PC-9 (cell line): ENCODE results near the gene CNGB1. TPM values are rescaled to one million over a fixed set of nuclear protein-coding genes. Genes with fewer than 3 reads are reported as not detected.

ENCODE experiments used
- BruUV-seq: library from RNA; stranded (reverse); fragments of 400-500 nt; replicated peaks from 2 replicates; lab custom pipeline; 2021; lab: Mats Ljungman, UMichigan
- CTCF ChIA-PET: fragments of 300-600 bp; sonication (Branson Sonifier 250); formaldehyde crosslinking; loops from one replicate; lab custom pipeline; 2022; ENCODE audit warnings: antibody characterized with exemption; lab: Charles Lee
- POLR2A ChIA-PET: fragments of 300-600 bp; sonication (Branson Sonifier 250); formaldehyde crosslinking; loops from one replicate; lab custom pipeline; 2022; ENCODE audit warnings: antibody characterized with exemption; ENCODE audit not compliant: unreplicated experiment; lab: Charles Lee
- DNase-seq, 2 experiments: peaks; one replicate each; pipeline versions ENCODE4 v3.0.0 to v3.0.0-alpha.2; 2015 to 2022; ENCODE audit warnings: mixed read lengths in 1 of 2
- H2AFZ ChIP-seq: fragments of 200-600 bp; sonication (generic); 2 replicates; pipeline ENCODE4 v1.8.1; 2017; ENCODE audit warnings: antibody characterized with exemption
- H3F3A ChIP-seq: fragments of 200-600 bp; sonication (generic); 2 replicates; pipeline ENCODE4 v1.8.1; 2017; ENCODE audit warnings: antibody characterized with exemption, mild to moderate bottlenecking, low read depth; ENCODE audit not compliant: insufficient read depth
- H3K27ac ChIP-seq: fragments of 200-600 bp; sonication (generic); 2 replicates; pipeline ENCODE4 v1.6.1; 2016; ENCODE audit warnings: mixed run types
- H3K27me3 ChIP-seq: fragments of 200-600 bp; sonication (generic); 2 replicates; pipeline ENCODE4 v1.6.1; 2016; ENCODE audit warnings: low read depth, mixed run types; ENCODE audit not compliant: insufficient read depth
- H3K36me3 ChIP-seq: fragments of 200-600 bp; sonication (generic); 2 replicates; pipeline ENCODE4 v1.6.1; 2016; ENCODE audit warnings: low read depth, mixed run types
- H3K4me1 ChIP-seq: fragments of 200-600 bp; sonication (generic); replicated peaks from 2 replicates; pipeline ENCODE4 v1.6.1; 2016; ENCODE audit warnings: mixed run types; ENCODE audit not compliant: insufficient read depth
- H3K4me2 ChIP-seq: fragments of 200-600 bp; sonication (generic); 2 replicates; pipeline ENCODE4 v1.6.1; 2017; ENCODE audit warnings: mixed run types
- H3K4me3 ChIP-seq: fragments of 200-600 bp; sonication (generic); 2 replicates; pipeline ENCODE4 v1.6.1; 2016; ENCODE audit warnings: mixed run types
- H3K79me2 ChIP-seq: fragments of 200-600 bp; sonication (generic); 2 replicates; pipeline ENCODE4 v1.6.1; 2017; ENCODE audit warnings: low read depth, mixed run types
- H3K9me2 ChIP-seq: fragments of 200-600 bp; sonication (generic); 2 replicates; pipeline ENCODE4 v1.8.1; 2017; ENCODE audit warnings: mild to moderate bottlenecking; ENCODE audit not compliant: insufficient read depth
- H3K9me3 ChIP-seq: fragments of 200-600 bp; sonication (generic); 2 replicates; pipeline ENCODE4 v1.8.1; 2016; ENCODE audit warnings: low read depth; ENCODE audit not compliant: insufficient read depth
- H4K20me1 ChIP-seq: fragments of 200-600 bp; sonication (generic); 2 replicates; pipeline ENCODE4 v1.8.1; 2017; ENCODE audit not compliant: insufficient read depth
- EZH2 ChIP-seq: fragments of 200-600 bp; sonication (generic); IDR thresholded peaks from 2 replicates; pipeline ENCODE4 v1.8.0; 2017; ENCODE audit warnings: antibody characterized with exemption, low read depth
- intact Hi-C: fragments of 100-400 bp; cut with micrococcal nuclease; formaldehyde crosslinking; loops from one replicate; pipeline ENCODE4 v1.10.0; 2022; ENCODE audit not compliant: unreplicated experiment
- total RNA-seq: library from RNA; stranded (reverse); gene quantifications from 2 replicates; pipeline ENCODE4 v1.2.3, GENCODE V29; 2021
- TF ChIP-seq, protein P1 (sequence below): fragments of 200-600 bp; sonication (generic); conservative IDR thresholded peaks from 2 replicates; pipeline ENCODE4 v1.6.1; 2017; ENCODE audit warnings: mixed run types, antibody characterized with exemption, mild to moderate bottlenecking, moderate library complexity

The CNGB1 gene
- total RNA-seq, 1 experiment from 2014 or later, result 1.1 TPM

DNA sequence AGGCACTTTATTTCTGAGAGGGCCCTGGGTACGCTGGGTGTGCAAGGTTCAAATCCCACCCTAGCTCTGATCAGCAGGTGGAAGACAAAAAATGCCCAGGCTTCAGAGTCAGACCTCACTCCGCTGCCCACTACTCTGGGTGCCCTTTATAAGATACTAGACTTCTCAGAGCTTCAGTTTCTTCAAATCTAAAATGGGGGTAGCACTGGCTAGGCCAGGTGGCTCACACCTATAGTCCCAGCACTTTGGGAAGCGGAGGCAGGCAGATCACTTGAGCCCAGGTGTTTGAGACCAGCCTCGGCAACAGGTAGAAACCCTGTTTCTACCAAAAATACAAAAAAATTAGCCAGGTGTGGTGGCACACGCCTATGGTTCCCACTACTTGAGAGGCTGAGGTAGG, 32.0 kb upstream of the CNGB1 start:
- ChIA-PET POLR2A (no interaction called here), CTCF (no interaction called here)
- Histone ChIP-seq H2AFZ (no peak overlapping the region), H3K4me1 (peaks cover 23% of the 10 kb centered on the region), H3K27ac (no peak overlapping the region), H4K20me1 (no peaks in the 10 kb centered on the region), H3K4me2 (no peak overlapping the region), H3K27me3 (no peaks in the 10 kb centered on the region), H3K79me2 (peaks cover 16% of the 10 kb centered on the region; the same call in 1 of the 2 replicates), H3K9me3 (no peaks in the 10 kb centered on the region), H3F3A (peaks cover 33% of the 10 kb centered on the region), H3K9me2 (no peaks in the 10 kb centered on the region), H3K4me3 (no peak overlapping the region), H3K36me3 (peaks cover 11% of the 10 kb centered on the region)
- intact Hi-C loops, result no loop called here
- DNase-seq, result no peak
- no TSS peak for BruUV-seq
- no peak for TF ChIP-seq EZH2
- TF ChIP-seq, protein P1, sequence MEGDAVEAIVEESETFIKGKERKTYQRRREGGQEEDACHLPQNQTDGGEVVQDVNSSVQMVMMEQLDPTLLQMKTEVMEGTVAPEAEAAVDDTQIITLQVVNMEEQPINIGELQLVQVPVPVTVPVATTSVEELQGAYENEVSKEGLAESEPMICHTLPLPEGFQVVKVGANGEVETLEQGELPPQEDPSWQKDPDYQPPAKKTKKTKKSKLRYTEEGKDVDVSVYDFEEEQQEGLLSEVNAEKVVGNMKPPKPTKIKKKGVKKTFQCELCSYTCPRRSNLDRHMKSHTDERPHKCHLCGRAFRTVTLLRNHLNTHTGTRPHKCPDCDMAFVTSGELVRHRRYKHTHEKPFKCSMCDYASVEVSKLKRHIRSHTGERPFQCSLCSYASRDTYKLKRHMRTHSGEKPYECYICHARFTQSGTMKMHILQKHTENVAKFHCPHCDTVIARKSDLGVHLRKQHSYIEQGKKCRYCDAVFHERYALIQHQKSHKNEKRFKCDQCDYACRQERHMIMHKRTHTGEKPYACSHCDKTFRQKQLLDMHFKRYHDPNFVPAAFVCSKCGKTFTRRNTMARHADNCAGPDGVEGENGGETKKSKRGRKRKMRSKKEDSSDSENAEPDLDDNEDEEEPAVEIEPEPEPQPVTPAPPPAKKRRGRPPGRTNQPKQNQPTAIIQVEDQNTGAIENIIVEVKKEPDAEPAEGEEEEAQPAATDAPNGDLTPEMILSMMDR, result no peak

DNA sequence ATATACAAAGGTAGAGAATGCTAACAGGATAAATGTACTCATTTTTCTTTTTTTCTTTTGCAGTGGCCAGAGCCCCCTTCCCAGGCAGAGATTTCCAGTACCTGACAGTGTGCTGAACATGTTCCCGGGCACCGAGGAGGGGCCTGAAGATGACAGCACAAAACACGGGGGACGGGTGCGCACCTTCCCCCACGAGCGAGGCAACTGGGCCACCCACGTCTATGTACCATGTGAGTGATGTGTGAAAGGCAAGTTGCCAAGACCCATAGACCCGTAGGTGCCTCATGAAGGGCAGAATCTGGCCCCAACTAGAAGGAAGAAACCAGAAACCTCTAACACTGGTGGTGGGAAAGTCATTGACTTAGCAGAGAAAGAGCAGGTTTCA, 31.5 kb upstream of the CNGB1 start:
- Histone ChIP-seq H3F3A (peaks cover 33% of the 10 kb centered on the region), H3K36me3 (peaks cover 11% of the 10 kb centered on the region), H3K4me2 (peak overlapping the region; percentile 100; the same call in 1 of the 2 replicates), H3K4me1 (peaks cover 27% of the 10 kb centered on the region), H3K9me2 (no peaks in the 10 kb centered on the region), H3K79me2 (peaks cover 16% of the 10 kb centered on the region; the same call in 1 of the 2 replicates), H3K27me3 (no peaks in the 10 kb centered on the region), H3K4me3 (no peak overlapping the region), H4K20me1 (no peaks in the 10 kb centered on the region), H3K27ac (no peak overlapping the region), H3K9me3 (no peaks in the 10 kb centered on the region), H2AFZ (no peak overlapping the region)
- intact Hi-C loops, result no loop called here
- no TSS peak for BruUV-seq
- TF ChIP-seq, protein P1, result no peak
- no peak for TF ChIP-seq EZH2
- POLR2A ChIA-PET, result no interaction called here
- DNase-seq, result no peak
- CTCF ChIA-PET, result no interaction called here

DNA sequence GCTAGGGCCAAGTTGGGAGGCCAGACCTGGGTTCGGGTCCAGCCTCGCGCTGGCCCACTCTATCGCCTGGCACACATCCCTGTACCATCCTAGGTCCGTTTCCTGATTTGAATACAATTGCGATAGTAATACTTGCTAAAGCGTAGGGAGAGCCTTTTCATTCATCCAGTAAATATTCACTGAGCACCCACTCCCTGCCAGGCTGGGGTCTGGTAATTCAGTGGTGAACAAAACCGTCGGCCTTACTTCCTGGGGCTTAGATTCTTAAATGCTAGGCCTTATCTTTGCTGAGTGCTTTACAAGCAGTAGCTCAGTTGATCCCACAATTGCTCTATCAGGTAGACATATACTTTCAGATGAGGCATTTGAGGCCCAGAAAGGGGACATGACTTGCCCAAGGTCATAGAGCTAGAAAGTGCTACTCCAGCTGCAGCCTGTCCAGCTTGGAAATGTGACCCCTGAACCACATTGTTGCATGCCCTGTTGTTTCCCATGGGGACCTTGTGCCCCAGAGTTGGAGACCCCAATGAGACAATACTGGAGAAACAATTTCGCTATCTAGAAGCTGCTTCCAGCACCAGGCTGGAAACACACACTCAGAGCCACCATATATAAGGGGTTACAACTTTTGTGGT, 31.0 kb upstream of the CNGB1 start:
- Histone ChIP-seq H3K36me3 (peaks cover 11% of the 10 kb centered on the region), H4K20me1 (no peaks in the 10 kb centered on the region), H3K4me1 (peaks cover 27% of the 10 kb centered on the region), H3K9me3 (no peaks in the 10 kb centered on the region), H3K27ac (no peak overlapping the region), H3K4me3 (peak overlapping the region; percentile 89), H3F3A (peaks cover 33% of the 10 kb centered on the region), H3K27me3 (no peaks in the 10 kb centered on the region), H3K9me2 (no peaks in the 10 kb centered on the region), H3K79me2 (peaks cover 16% of the 10 kb centered on the region; the same call in 1 of the 2 replicates), H3K4me2 (peak overlapping the region; percentile 100), H2AFZ (no peak overlapping the region; the same call in 1 of the 2 replicates)
- TF ChIP-seq, protein P1, result no peak
- no peak for TF ChIP-seq EZH2
- ChIA-PET POLR2A (interaction anchor here (0.6 kb wide), 1 partner anchor 192 kb away, joined by 4 read pairs; no protein-coding TSS in a partner anchor), CTCF (interaction anchor here (0.6 kb wide), 1 partner anchor 127 kb away, joined by 4 read pairs; the partner anchor contains the start of gene CFAP20)
- intact Hi-C loops, result loop anchor here (1.0 to 2.0 kb wide), 2 partner anchors 245 to 267 kb away; partner anchors contain the start of gene KATNB1
- no peak for DNase-seq
- TSS peak; percentile 26 for BruUV-seq
